Measurements from ENCODE around the gene TMED4.
"Not testable (repeated sequence)": the region's sequence is repeated elsewhere in the genome, so short reads cannot be mapped to it uniquely, and the experiment has no call there.

Gene TMED4

DNA sequence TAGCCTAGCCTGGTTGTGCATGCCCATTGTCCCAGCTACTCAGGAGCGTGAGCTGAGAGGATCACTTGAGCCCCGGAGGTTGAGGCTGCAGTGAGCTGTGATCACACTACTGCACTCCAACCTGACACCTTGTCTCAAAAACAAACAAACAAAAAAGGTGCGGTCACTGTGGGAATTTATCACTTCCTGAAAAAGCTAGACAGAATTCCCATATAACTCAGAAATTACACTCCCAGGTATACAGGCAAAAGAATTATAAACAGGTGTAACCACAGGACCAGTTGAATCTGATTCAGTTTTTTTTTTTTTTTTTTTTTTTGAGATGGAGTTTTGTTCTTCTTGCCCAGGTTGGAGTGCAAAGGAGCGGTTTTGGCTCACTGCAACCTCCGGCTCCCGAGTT lies 21.2 kb upstream of the TMED4 start:
- Mint-ChIP-seq H3K4me3 (no peak overlapping the region), H3K27ac (no peak overlapping the region), H3K36me3 (ENCODE audit: low read depth) (peaks cover 8% of the 10 kb centered on the region), H3K4me1 (peaks cover 27% of the 10 kb centered on the region), H3K9me3 (no peaks in the 10 kb centered on the region), H3K27me3 (ENCODE audit: low read depth, poor library complexity) (peaks cover 50% of the 10 kb centered on the region)
- DNase-seq, result no peak
- no peak for TF ChIP-seq CTCF (IDR thresholded peaks at IDR 0.05)

- peaks cover 4% of the 10 kb centered on the region for H3K36me3 Mint-ChIP-seq (ENCODE audit: low read depth)
- peaks cover 21% of the 10 kb centered on the region for H3K4me1 Mint-ChIP-seq
Measured at GRCh38 chr7:44602576-44602910, 20.5 kb upstream of the TMED4 start.

DNA sequence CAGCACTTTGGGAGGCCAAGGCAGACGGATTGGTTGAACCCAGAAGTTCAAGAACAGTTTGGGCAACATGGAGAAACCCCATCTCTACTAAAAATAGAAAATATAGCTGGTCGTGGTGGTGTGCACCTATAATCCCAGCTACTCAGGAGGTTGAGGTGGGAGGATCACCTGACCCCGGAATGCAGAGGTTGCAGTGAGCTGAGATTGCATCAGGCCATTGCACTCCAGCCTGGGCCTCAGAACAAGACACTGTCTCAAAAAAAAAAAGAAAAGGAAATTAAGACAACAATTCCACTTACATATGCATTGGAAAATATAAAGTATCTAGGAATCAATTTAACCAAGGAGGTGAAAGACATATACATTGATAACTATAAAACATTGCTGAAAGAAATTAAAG lies 17.2 kb upstream of the TMED4 start:
- Mint-ChIP-seq H3K27me3 (ENCODE audit: low read depth, poor library complexity) (peaks cover 40% of the 10 kb centered on the region), H3K27ac (no peak overlapping the region)
- DNase-seq, result no peak

More at GRCh38 chr7:44602576-44602910, 20.5 kb upstream of the TMED4 start:
- TF ChIP-seq CTCF (IDR thresholded peaks at IDR 0.05), result no peak
- peaks cover 50% of the 10 kb centered on the region for H3K27me3 Mint-ChIP-seq (ENCODE audit: low read depth, poor library complexity)
- no peak overlapping the region for H3K4me3 Mint-ChIP-seq
- no peak for DNase-seq
- no peaks in the 10 kb centered on the region for H3K9me3 Mint-ChIP-seq
- H3K27ac Mint-ChIP-seq, result no peak overlapping the region

DNA sequence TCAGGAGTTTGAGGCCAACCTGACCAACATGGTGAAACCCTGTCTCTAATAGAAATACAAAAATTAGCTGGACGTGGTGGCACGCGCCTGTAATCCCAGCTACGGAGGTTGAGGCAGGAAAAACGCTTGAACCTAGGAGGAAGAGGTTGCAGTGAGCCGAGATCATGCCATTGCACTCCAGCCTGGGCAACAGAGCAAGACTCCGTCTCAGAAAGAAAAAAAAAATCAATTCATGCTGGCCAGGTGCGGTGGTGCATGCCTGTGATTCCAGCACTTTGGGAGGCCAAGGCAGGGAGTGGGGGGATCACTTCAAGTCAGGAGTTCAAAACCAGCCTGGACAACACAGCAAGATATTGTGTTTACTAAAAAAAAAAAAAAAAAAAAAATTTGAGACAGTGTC lies 15.2 kb upstream of the TMED4 start:
- not testable (repeated sequence) for H3K36me3 Mint-ChIP-seq (ENCODE audit: low read depth); H3K4me1 Mint-ChIP-seq; H3K4me3 Mint-ChIP-seq; H3K27ac Mint-ChIP-seq; H3K9me3 Mint-ChIP-seq; DNase-seq
- H3K27me3 Mint-ChIP-seq (ENCODE audit: low read depth, poor library complexity), result peaks cover 36% of the 10 kb centered on the region

More for the DNA sequence above, 17.2 kb upstream of the TMED4 start:
- Mint-ChIP-seq H3K4me1 (no peaks in the 10 kb centered on the region), H3K9me3 (no peaks in the 10 kb centered on the region), H3K36me3 (ENCODE audit: low read depth) (no peaks in the 10 kb centered on the region), H3K4me3 (no peak overlapping the region)
- TF ChIP-seq CTCF (IDR thresholded peaks at IDR 0.05), result no peak

DNA sequence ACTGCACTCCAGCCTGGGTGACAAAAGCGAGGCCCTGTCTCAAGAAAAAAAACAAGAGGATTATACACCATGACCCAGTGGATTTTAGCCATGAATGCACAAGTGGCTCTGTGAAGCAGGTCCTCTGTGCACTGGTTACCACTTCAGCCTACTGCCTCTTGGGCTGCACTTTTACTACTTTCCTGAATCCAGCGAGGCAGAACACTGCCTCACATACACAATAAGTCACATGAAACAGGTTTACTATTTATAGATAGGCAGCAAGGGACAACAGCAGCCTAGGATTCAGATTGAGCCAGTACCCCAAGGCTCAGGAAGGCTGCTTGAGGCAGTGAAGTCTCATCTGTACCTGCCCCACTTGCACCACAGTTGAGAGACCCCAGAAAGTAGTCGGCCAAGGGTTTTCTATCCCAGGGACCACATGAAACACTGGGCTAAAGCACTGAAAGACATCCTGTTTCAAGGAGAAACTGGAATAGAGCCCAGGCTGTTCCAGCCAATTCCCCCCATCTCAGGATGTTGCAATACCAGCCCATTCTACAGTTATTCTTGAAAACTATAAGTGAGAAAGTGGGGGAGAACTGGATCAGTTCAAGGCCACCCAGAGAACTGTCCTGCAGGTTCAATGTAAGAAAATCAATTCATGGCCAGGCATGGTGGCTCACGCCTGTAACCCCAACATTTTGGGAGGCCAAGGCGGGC lies 14.1 kb upstream of the TMED4 start:
- Mint-ChIP-seq H3K36me3 (ENCODE audit: low read depth) (no peaks in the 10 kb centered on the region), H3K27me3 (ENCODE audit: low read depth, poor library complexity) (peaks cover 25% of the 10 kb centered on the region), H3K27ac (no peak overlapping the region), H3K9me3 (no peaks in the 10 kb centered on the region), H3K4me3 (no peak overlapping the region), H3K4me1 (no peaks in the 10 kb centered on the region)
- no peak for DNase-seq
- no peak for TF ChIP-seq CTCF (IDR thresholded peaks at IDR 0.05)

GRCh38 chr7:44590910-44591309 lies 8.9 kb upstream of the TMED4 start:
- TF ChIP-seq CTCF (IDR thresholded peaks at IDR 0.05), result no peak
- Mint-ChIP-seq H3K9me3 (no peaks in the 10 kb centered on the region), H3K4me3 (no peak overlapping the region)

More at GRCh38 chr7:44590910-44591309, 8.9 kb upstream of the TMED4 start:
- no peak overlapping the region for H3K27ac Mint-ChIP-seq
- no peak for DNase-seq
- H3K4me1 Mint-ChIP-seq, result no peaks in the 10 kb centered on the region
- H3K36me3 Mint-ChIP-seq (ENCODE audit: low read depth), result no peaks in the 10 kb centered on the region
- peaks cover 25% of the 10 kb centered on the region for H3K27me3 Mint-ChIP-seq (ENCODE audit: low read depth, poor library complexity)

Measured in nephron progenitor cell (in vitro differentiated cells).